Astrocyte of the cerebellum (primary cell): ENCODE results near the gene RANBP3.

Source experiments
- DNase-seq: peaks from one replicate; pipeline ENCODE4 v3.0.0-alpha.2; 2011; ENCODE audit warnings: low read depth
- H3K4me3 ChIP-seq: 2 replicates; pipeline ENCODE4 v1.5.1; 2011; ENCODE audit warnings: mild to moderate bottlenecking, low read depth, low read length, moderate library complexity
- in situ Hi-C: cut with HindIII; loops from 2 replicates; pipeline ENCODE4 v1.10.0; 2017; ENCODE audit warnings: low sequenced_read_pairs
- TF ChIP-seq, protein P1 (sequence below): IDR thresholded peaks from 2 replicates; pipeline ENCODE4 v1.5.1; 2012; ENCODE audit warnings: low read length, low read depth, moderate library complexity, mild to moderate bottlenecking; ENCODE audit errors: missing control alignments

Gene RANBP3

DNA sequence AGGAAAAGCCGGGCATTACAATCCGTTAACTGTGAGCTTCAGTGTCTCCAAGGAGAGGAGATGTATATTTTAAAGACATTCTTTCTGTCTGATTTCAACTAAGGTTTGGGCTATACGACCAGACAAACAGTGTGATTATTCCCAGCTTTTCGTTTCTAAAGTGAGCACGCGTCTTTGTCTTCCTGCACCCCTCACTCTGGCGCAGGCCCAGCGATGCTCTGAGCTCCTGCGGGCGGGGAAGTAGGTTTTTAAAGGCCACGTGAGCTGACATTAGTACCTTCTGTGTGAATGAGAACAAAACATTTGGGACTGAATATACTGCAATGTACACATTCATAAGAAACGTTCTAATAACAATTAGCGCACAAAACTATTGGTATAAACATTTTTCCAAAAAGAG lies 15.3 kb upstream of the RANBP3 start:
- TF ChIP-seq, protein P1, sequence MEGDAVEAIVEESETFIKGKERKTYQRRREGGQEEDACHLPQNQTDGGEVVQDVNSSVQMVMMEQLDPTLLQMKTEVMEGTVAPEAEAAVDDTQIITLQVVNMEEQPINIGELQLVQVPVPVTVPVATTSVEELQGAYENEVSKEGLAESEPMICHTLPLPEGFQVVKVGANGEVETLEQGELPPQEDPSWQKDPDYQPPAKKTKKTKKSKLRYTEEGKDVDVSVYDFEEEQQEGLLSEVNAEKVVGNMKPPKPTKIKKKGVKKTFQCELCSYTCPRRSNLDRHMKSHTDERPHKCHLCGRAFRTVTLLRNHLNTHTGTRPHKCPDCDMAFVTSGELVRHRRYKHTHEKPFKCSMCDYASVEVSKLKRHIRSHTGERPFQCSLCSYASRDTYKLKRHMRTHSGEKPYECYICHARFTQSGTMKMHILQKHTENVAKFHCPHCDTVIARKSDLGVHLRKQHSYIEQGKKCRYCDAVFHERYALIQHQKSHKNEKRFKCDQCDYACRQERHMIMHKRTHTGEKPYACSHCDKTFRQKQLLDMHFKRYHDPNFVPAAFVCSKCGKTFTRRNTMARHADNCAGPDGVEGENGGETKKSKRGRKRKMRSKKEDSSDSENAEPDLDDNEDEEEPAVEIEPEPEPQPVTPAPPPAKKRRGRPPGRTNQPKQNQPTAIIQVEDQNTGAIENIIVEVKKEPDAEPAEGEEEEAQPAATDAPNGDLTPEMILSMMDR = no peak

DNA sequence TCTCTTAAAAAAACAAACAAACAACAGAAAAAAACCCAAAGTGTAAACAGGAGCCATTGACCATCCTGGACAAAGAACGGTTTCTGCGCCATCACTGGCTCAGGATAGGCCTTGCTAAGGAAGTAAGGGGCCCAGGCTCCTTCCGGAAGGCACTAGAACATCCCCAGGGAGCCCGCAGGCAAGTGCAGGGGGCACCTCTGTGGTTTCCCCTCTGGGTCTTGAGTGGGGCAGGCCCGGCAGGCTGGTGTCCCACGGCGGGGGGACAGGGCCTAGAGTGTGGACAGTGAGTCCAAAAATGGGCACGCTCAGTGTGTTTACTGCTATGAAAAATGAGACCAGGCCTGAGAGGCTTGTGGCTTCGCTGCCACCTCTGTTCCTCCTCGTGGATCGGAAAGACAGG lies 14.8 kb upstream of the RANBP3 start:
- in situ Hi-C loops = no loop called here
- no peak overlapping the region for H3K4me3 ChIP-seq
- TF ChIP-seq, protein P1 = no peak
- DNase-seq = no peak

More for the DNA sequence above, 15.3 kb upstream of the RANBP3 start:
- in situ Hi-C loops = no loop called here
- no peak overlapping the region for H3K4me3 ChIP-seq
- no peak for DNase-seq

DNA sequence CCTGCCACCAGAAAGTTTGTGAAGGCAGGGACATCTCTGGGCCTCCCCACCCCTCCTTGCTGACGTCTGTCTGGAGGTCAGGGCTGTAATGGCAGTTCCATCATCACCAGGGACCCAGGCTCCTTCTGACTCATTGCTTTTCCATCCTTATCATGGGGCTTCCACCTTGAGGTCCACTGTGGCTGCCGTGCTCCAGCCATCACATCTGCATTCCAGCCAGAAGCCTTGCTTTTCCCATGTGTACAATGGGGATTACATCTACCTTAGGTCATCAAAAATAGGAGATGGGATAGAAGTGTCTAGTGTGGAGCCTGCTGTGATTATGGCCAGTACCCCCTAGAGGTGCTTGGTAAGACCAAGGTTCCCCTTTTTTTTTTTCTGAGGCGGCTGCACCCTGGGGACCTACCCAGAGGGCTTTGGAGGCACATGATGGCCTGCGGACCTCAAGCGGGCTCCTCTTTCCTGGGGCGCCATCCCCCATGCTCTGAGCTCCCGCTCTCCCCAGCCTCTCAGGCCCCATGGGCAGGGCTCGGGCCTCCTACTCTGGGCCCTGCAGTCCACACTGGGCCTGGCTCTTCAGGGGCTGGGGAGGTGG lies 13.4 kb upstream of the RANBP3 start:
- TF ChIP-seq, protein P1 = no peak
- DNase-seq = no peak
- in situ Hi-C loops = no loop called here
- no peak overlapping the region for H3K4me3 ChIP-seq

DNA sequence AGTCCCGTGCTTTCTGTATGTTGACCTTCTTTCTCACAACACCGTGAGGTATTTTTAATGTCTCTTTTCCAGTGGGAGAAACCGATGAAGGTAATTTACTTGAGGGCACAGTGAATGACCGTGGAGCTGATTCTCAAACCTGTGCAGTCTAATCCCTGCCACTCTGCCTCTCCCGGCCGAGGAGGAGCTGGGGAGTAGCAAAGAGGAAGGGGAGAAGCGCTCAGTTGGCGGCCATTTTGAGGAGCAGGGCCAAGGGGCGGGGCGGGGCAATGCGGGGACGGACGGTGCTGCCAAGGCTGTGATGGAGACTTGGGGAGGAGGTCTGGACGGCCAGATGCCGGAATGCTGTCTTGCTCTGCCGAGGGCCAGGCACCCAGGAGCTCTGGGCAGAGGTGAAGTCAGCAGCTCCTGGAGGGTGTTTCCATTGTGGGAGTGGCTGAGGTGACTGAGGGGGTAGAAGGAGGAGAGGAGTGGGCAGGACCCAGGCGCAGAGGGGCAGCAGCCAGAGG lies 12.4 kb upstream of the RANBP3 start:
- no peak overlapping the region for H3K4me3 ChIP-seq
- in situ Hi-C loops = no loop called here
- TF ChIP-seq, protein P1 = no peak
- DNase-seq = no peak

DNA sequence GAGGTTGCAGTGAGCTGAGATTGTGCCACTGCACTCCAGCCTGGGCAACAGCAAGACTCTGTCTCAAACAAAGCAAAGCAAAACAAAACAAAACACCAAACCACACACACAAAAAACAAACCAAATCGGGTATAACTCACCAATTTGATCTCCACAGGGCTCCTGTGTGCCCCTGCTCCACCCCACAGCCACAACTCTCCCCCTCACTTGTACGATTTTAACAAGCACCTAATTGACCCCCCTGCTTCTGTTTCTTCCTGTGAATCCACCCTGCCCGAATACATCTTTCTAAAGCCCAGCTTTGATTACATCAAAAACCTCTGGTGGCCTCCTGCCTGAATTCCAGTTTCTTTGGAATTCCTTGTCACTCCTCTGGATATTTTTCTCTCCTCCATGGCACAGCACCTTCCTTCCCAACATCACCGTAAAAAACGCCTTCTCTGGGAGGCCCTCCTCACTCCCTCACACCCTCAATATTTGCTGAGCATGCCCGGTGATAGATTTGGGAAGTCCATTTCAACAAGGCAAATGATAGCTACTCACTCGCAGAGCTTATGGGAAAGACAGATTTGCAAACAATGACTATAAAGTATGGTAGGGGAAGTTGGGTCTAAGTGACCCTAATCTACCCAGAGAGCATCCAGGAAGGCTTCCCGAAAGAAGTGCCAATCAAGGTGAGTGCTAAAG lies 11.6 kb upstream of the RANBP3 start:
- no peak for DNase-seq
- TF ChIP-seq, protein P1 = no peak
- in situ Hi-C loops = no loop called here
- H3K4me3 ChIP-seq = no peak overlapping the region

DNA sequence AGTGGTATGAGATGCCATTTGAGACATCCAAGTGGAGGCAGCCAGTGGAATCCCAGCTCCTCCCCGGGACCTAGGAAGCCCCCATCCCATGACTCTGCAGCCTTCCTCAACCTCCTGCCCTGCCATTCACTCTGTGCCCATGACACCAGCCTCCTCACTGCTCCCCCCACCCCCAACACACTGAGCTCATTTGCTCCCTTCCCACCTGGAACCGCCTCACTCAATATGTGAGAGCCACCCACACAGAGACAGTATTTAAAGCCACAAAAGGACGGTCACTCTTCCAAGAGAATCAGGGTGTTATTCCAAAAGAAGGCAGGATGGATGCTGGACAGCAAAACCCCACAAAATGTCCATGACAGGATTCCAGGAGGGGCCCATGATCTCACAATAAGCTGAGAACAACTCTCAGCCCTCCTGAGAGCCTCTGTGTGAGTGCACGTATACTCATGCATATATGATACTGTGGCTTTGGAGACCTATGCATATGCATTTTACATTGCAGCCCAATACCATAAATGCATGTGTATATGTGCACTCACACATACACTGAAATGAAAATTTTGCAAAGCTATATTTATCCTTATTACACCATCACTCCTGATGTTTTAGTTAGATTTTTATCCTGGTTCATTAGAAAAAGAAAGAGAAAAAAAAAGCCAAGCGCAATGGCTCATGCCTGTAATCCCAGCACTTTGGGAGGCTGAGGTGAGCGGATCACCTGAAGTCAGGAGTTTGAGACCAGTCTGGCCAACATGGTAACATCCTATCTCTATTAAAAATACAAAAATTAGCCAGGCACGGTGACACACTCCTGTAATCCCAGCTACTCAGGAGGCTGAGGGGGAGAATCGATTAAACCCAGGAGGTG lies 10.8 kb upstream of the RANBP3 start:
- TF ChIP-seq, protein P1 = no peak
- H3K4me3 ChIP-seq = no peak overlapping the region
- in situ Hi-C loops = no loop called here
- no peak for DNase-seq
